Measurements from ENCODE around the gene TXNDC17.

The TXNDC17 gene

DNA sequence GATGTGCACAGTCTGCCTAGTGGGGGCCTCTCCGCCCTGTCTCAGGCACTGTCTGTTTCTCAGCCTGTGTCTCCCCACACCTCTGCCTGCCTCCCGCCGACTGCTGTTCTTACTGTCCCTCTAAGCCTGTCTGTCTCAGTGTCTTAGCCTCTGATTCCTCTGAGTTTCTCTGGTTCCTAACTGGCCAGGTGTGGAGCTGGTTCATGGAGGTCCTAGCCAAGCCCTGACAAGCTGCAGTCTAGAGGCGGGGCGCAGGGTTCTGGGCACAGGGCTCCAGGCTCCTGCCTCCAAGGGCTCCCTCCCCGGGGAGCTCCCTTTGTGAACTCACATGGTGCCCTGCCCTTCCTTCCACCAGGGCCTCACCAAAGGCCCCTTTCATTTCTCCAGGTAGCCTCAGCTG is 30.1 kb downstream of the TXNDC17 start:
- Mint-ChIP-seq H3K27ac (no peak overlapping the region), H3K36me3 (ENCODE audit: insufficient read depth) (no peaks in the 10 kb centered on the region), H3K9me3 (no peaks in the 10 kb centered on the region), H3K4me1 (ENCODE audit: low read depth in 2 of 2) (peaks cover 3 to 7% of the 10 kb centered on the region in 2 donors), H3K4me3 (no peak overlapping the region), H3K27me3 (no peaks in the 10 kb centered on the region)
- DNase-seq (no peak), ATAC-seq (replicated peaks) (no peak)

DNA sequence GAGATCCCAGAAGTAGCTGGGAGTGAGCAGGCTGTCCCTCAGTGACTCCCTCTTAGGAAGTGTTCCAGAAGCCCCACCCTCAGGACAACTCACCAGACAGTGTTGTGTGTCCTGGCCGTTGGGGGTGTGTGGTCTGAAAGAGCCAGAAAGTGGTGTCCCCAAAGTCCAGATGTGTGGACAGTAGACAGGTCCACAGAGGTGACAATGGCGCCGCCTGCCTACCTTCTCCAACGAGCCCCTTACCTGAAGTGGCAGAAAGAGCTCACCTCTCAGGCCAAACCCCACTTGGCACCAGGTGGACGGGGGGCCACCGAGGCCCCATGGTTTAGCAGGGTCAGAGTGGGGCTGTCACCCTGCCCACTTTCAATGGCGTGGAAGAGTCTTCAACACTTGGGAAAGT is 30.6 kb downstream of the TXNDC17 start:
- H3K4me1 Mint-ChIP-seq (ENCODE audit: low read depth in 2 of 2), result peaks cover 3 to 4% of the 10 kb centered on the region in 2 donors
- H3K27me3 Mint-ChIP-seq, result no peaks in the 10 kb centered on the region
- no peak overlapping the region for H3K27ac Mint-ChIP-seq
- H3K4me3 Mint-ChIP-seq, result no peak overlapping the region
- no peak for DNase-seq
- H3K9me3 Mint-ChIP-seq, result no peaks in the 10 kb centered on the region
- ATAC-seq (replicated peaks), result no peak
- H3K36me3 Mint-ChIP-seq (ENCODE audit: insufficient read depth), result no peaks in the 10 kb centered on the region

GRCh38 chr17:6674586-6674985 is 33.7 kb downstream of the TXNDC17 start:
- DNase-seq (no peak), ATAC-seq (replicated peaks) (no peak)
- no peaks in the 10 kb centered on the region for H3K36me3 Mint-ChIP-seq (ENCODE audit: insufficient read depth)
- peaks cover 17 to 22% of the 10 kb centered on the region in 2 donors for H3K27me3 Mint-ChIP-seq
- no peak overlapping the region for H3K4me3 Mint-ChIP-seq
- H3K9me3 Mint-ChIP-seq, result no peaks in the 10 kb centered on the region
- H3K4me1 Mint-ChIP-seq (ENCODE audit: low read depth in 2 of 2), result peaks cover 6 to 12% of the 10 kb centered on the region in 2 donors
- H3K27ac Mint-ChIP-seq, result no peak overlapping the region

DNA sequence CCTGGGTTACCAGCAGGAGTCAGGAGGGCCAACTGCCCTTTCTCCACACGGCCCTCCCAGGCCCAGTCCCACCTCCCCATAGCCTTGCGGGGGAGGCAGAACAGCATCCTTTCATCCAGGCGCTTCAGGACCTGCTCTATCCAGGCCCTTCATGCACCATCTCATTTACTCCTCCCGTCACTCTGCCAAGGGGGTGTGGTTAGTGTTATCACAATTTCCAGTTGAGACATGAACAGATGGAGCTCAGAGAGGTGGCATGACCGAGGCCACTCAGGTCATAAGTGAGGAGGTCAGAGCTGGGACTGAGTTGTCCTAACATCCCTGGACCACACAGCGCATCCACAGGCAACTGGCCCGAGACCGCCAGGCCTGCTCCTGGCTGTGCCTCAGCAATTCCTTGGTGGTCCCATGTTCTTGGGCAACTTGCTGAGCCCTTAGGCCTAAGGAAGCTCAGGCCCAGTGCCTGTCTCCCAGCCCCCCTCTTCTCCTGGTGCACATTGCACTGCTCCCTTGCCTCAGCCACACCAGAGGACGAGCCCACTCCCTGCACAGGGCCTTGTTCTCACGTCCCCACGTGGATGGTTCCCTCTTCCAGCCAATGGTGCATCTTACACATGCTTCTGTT is 34.5 kb downstream of the TXNDC17 start:
- H3K27ac Mint-ChIP-seq, result no peak overlapping the region
- no peaks in the 10 kb centered on the region for H3K36me3 Mint-ChIP-seq (ENCODE audit: insufficient read depth)
- H3K4me3 Mint-ChIP-seq, result no peak overlapping the region

GRCh38 chr17:6676802-6677157 is 35.9 kb downstream of the TXNDC17 start:
- DNase-seq (no peak), ATAC-seq (replicated peaks) (no peak)
- Mint-ChIP-seq H3K4me1 (ENCODE audit: low read depth in 2 of 2) (peaks cover 4 to 12% of the 10 kb centered on the region in 2 donors), H3K27me3 (peaks cover 25 to 42% of the 10 kb centered on the region in 2 donors), H3K4me3 (no peak overlapping the region), H3K36me3 (ENCODE audit: insufficient read depth) (no peaks in the 10 kb centered on the region), H3K9me3 (no peaks in the 10 kb centered on the region), H3K27ac (peak overlapping the region in 1 of 2 donors; percentile 16)

More for the DNA sequence above, 34.5 kb downstream of the TXNDC17 start:
- no peaks in the 10 kb centered on the region for H3K9me3 Mint-ChIP-seq
- H3K27me3 Mint-ChIP-seq, result peaks cover 17 to 27% of the 10 kb centered on the region in 2 donors
- peaks cover 4 to 12% of the 10 kb centered on the region in 2 donors for H3K4me1 Mint-ChIP-seq (ENCODE audit: low read depth in 2 of 2)
- DNase-seq, result no peak
- ATAC-seq (replicated peaks), result no peak

DNA sequence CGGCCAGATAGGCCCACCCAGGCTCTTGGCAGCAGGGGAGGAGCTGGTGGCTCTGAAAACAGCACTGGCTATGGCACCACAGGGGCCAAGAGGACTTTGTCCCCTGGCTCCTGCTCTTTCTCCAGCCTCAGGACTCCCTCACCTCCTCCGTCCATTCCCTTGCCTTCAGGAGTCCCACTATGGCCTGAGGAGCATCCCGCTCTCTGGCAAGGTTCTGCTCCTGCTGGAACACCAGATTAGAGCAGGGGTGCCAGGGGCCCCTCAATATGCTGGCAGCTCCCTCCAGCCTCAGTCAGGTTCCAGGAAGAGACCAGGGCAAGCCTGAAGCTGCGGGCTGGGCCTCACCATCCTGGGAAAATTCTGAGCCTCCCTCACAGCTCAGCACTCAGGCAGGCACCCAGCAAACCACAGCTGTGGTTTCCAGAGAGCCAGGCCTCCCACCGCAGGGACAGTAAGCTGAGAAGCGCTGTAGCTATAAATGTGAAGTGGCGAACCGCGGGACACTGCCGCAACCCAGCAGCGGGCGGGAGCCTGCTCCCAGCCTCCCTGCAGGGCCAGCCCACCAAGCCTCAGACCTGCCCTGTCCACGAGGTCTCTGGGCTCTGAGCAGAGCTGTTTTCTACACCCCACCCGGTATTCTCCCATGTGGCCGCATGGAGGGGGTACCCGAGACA is 36.4 kb downstream of the TXNDC17 start:
- Mint-ChIP-seq H3K27ac (peak overlapping the region; percentile 16 to 31), H3K9me3 (no peaks in the 10 kb centered on the region), H3K36me3 (ENCODE audit: insufficient read depth) (no peaks in the 10 kb centered on the region), H3K4me1 (ENCODE audit: low read depth in 2 of 2) (peaks cover 4 to 12% of the 10 kb centered on the region in 2 donors), H3K27me3 (peaks cover 31 to 47% of the 10 kb centered on the region in 2 donors), H3K4me3 (peak overlapping the region in 1 of 2 donors; percentile 18)
- peak; percentile 55 for ATAC-seq (replicated peaks)
- DNase-seq, result no peak

- H3K4me3 Mint-ChIP-seq, result peak overlapping the region in 1 of 2 donors; percentile 18
- H3K9me3 Mint-ChIP-seq, result no peaks in the 10 kb centered on the region
- DNase-seq, result no peak
- peaks cover 36 to 53% of the 10 kb centered on the region in 2 donors for H3K27me3 Mint-ChIP-seq
- H3K4me1 Mint-ChIP-seq (ENCODE audit: low read depth in 2 of 2), result peaks cover 4 to 12% of the 10 kb centered on the region in 2 donors
- no peaks in the 10 kb centered on the region for H3K36me3 Mint-ChIP-seq (ENCODE audit: insufficient read depth)
- no peak for ATAC-seq (replicated peaks)
- peak overlapping the region in 1 of 2 donors; percentile 16 for H3K27ac Mint-ChIP-seq
Measured at GRCh38 chr17:6677946-6678345, 37.1 kb downstream of the TXNDC17 start.

- Mint-ChIP-seq H3K4me1 (ENCODE audit: low read depth in 2 of 2) (peaks cover 4 to 12% of the 10 kb centered on the region in 2 donors), H3K36me3 (ENCODE audit: insufficient read depth) (no peaks in the 10 kb centered on the region), H3K4me3 (no peak overlapping the region), H3K9me3 (no peaks in the 10 kb centered on the region), H3K27me3 (peaks cover 39 to 63% of the 10 kb centered on the region in 2 donors), H3K27ac (no peak overlapping the region)
- no peak for DNase-seq
- ATAC-seq (replicated peaks), result no peak
Measured at GRCh38 chr17:6679241-6679640, 38.4 kb downstream of the TXNDC17 start.

DNA sequence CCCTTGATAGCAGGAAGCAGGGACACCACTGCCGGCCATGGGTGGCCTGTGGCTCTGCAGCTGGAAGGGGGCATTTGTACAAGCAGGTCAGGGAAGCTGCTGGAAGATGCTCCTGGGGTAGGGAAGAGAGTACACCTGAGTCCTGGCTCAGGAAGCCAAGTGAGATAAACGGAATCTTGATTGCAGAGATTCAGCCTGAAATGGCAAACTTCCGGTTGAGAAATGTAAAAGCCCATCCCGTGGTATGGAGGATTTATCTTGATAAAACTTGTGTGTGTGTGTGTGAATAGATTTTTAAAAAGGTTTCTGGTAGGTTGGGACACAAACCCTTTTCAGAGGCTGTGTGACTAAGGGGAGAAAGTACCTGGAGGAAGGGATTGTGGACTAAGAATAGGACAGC is 40.3 kb downstream of the TXNDC17 start:
- Mint-ChIP-seq H3K9me3 (no peaks in the 10 kb centered on the region), H3K4me3 (no peak overlapping the region), H3K27me3 (peaks cover 54 to 82% of the 10 kb centered on the region in 2 donors), H3K36me3 (ENCODE audit: insufficient read depth) (no peaks in the 10 kb centered on the region), H3K4me1 (ENCODE audit: low read depth in 2 of 2) (peaks cover 4 to 12% of the 10 kb centered on the region in 2 donors), H3K27ac (no peak overlapping the region)
- DNase-seq (no peak), ATAC-seq (replicated peaks) (no peak)

DNA sequence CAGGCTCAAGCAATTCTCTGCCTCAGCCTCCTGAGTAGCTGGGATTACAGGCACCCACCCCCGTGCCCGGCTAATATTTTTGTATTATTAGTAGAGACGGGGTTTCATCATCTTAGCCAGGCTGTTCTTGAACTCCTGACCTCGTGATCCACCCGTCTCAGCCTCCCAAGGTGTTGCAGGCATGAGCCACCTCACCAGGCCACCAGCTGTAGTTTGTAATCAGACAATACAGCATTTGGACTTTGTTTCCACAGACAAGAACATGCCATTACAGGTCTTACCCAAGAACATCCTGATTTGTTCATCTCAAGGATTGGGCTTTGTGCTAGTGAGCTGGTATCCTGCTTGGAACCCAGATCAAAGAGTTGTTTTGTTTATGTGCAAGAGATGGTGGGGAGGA is 40.8 kb downstream of the TXNDC17 start:
- H3K27ac Mint-ChIP-seq, result no peak overlapping the region
- no peaks in the 10 kb centered on the region for H3K36me3 Mint-ChIP-seq (ENCODE audit: insufficient read depth)
- peaks cover 4 to 12% of the 10 kb centered on the region in 2 donors for H3K4me1 Mint-ChIP-seq (ENCODE audit: low read depth in 2 of 2)
- no peak overlapping the region for H3K4me3 Mint-ChIP-seq
- no peaks in the 10 kb centered on the region for H3K9me3 Mint-ChIP-seq
- ATAC-seq (replicated peaks) (no peak), DNase-seq (no peak)
- H3K27me3 Mint-ChIP-seq, result peaks cover 56 to 87% of the 10 kb centered on the region in 2 donors

DNA sequence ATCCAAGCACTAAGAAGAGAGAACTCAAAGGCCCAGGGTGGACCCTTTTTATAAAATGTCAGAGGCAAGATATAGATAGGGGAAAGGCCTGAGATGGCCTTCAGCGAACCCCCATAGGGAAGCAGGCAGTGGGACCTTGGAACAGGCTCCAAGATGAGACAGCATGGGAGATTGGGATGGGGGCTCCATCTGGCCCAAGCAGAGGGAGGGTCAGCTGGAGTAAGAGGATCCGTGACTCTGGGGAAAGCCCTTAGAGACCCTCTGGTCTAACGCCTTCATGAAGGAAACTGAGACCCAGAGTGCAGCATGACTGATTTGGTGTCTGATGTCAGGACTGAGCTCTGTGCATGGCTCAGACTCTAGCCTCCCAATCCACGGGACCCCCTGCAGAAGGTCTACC is 41.5 kb downstream of the TXNDC17 start:
- H3K27me3 Mint-ChIP-seq, result peaks cover 63 to 92% of the 10 kb centered on the region in 2 donors
- no peak overlapping the region for H3K27ac Mint-ChIP-seq
- DNase-seq, result no peak
- H3K36me3 Mint-ChIP-seq (ENCODE audit: insufficient read depth), result no peaks in the 10 kb centered on the region
- ATAC-seq (replicated peaks), result no peak
- H3K9me3 Mint-ChIP-seq, result no peaks in the 10 kb centered on the region
- H3K4me1 Mint-ChIP-seq (ENCODE audit: low read depth in 2 of 2), result peaks cover 4 to 11% of the 10 kb centered on the region in 2 donors
- no peak overlapping the region for H3K4me3 Mint-ChIP-seq

GRCh38 chr17:6683081-6683684 is 42.3 kb downstream of the TXNDC17 start:
- ATAC-seq (replicated peaks), result no peak

DNA sequence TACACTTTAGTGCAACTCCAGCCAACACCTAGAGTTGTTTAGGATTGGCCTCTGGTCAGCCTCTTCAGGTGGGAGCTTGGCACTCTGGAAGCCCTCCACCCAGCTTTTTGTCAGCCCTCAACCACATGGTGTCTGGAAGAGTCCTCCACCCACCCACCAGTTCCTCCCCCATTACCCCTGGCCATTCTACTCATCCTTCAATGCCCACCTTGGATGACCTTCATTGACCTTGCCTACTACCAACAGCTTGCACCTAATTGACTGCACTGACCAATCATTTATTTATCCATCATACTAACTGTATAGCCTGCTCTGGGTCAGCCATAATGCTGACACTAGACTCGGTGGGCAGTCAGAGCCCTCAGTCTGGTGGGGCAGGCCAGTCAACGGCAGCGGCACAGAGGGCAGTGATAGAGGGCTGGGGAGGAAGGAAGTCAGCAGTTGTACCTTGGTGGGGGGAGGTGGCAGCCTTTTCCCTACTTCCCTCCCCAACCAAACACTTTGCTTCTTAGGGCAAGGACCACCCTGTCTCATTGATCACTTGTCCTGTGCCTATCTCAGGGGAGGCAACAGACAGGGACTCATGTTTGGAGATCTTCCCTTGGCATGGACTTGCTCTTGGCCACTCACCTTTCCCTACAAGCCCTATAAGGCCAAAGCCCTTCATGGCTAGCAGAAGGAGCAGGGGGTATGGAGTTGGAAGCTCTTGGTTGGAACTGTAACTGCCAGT is 43.0 kb downstream of the TXNDC17 start:
- H3K4me1 Mint-ChIP-seq (ENCODE audit: low read depth in 2 of 2), result peaks cover 0 to 2% of the 10 kb centered on the region in 2 donors
- ATAC-seq (replicated peaks) (no peak), DNase-seq (no peak)
- H3K9me3 Mint-ChIP-seq, result no peaks in the 10 kb centered on the region
- H3K36me3 Mint-ChIP-seq (ENCODE audit: insufficient read depth), result no peaks in the 10 kb centered on the region
- H3K27ac Mint-ChIP-seq, result no peak overlapping the region
- peaks cover 59 to 85% of the 10 kb centered on the region in 2 donors for H3K27me3 Mint-ChIP-seq
- H3K4me3 Mint-ChIP-seq, result no peak overlapping the region

More at GRCh38 chr17:6683081-6683684, 42.3 kb downstream of the TXNDC17 start:
- Mint-ChIP-seq H3K4me3 (no peak overlapping the region), H3K27ac (no peak overlapping the region), H3K27me3 (peaks cover 65 to 92% of the 10 kb centered on the region in 2 donors), H3K4me1 (ENCODE audit: low read depth in 2 of 2) (peaks cover 0 to 3% of the 10 kb centered on the region in 2 donors), H3K36me3 (ENCODE audit: insufficient read depth) (no peaks in the 10 kb centered on the region), H3K9me3 (no peaks in the 10 kb centered on the region)
- DNase-seq, result no peak
